SK-N-MC (cell line): ENCODE measurements around the gene GSE1.

Experiments used
- EZH2 ChIP-seq: fragments of 200-600 bp; sonication (generic); IDR thresholded peaks from one replicate; pipeline ENCODE4 v1.6.1; 2017; ENCODE audit warnings: antibody characterized with exemption
- POLR2AphosphoS5 ChIP-seq: IDR thresholded peaks from 2 replicates; pipeline ENCODE4 v1.6.1; 2012; ENCODE audit warnings: mild to moderate bottlenecking, low read depth, low read length, borderline replicate concordance

- TF ChIP-seq POLR2AphosphoS5 (no peak), EZH2 (no peak)
Observed at GRCh38 chr16:85633438-85633743, 20.3 kb downstream of the GSE1 start.
